Activated naive CD8-positive, alpha-beta T cell treated with anti-CD3 and anti-CD28 coated beads, Interleukin-2, amount 10 ng/mL, durations not matched to agents 7 days and 5 days (primary cell): ENCODE data around the gene SHISA5. TPM values are rescaled to one million over a fixed set of nuclear protein-coding genes. Genes with fewer than 3 reads are reported as not detected.

Experiments used
- ATAC-seq: fragments of 150-1000 bp; cut with Tn5 transposase; one replicate; pipeline ENCODE4 v1.10.0; 2021; ENCODE audit warnings: low read depth, moderate library complexity
- POLR2A ChIA-PET: fragments of 350-600 bp; sonication (Branson Sonifier 250); formaldehyde crosslinking; loops from one replicate; lab custom pipeline; 2021; ENCODE audit warnings: antibody characterized with exemption; lab: Charles Lee
- DNase-seq: peaks from one replicate; pipeline ENCODE4 v3.0.0; 2021
- H3K27ac Mint-ChIP-seq: one replicate; pipeline ENCODE4 v1.8.0; 2022; ENCODE audit warnings: mild to moderate bottlenecking, mixed read lengths
- H3K27me3 Mint-ChIP-seq: one replicate; pipeline ENCODE4 v1.8.0; 2022; ENCODE audit warnings: mild to moderate bottlenecking, moderate library complexity, mixed read lengths
- H3K36me3 Mint-ChIP-seq: one replicate; pipeline ENCODE4 v1.8.0; 2021; ENCODE audit warnings: mild to moderate bottlenecking, mixed read lengths
- H3K4me1 Mint-ChIP-seq: one replicate; pipeline ENCODE4 v1.8.0; 2021; ENCODE audit warnings: mixed read lengths
- H3K4me3 Mint-ChIP-seq: one replicate; pipeline ENCODE4 v1.8.0; 2022; ENCODE audit warnings: mild to moderate bottlenecking, moderate library complexity, mixed read lengths
- H3K9me3 Mint-ChIP-seq: one replicate; pipeline ENCODE4 v1.8.0; 2021; ENCODE audit warnings: mixed read lengths
- total RNA-seq, 2 experiments: library from RNA; stranded (reverse); gene quantifications; one replicate each; pipeline ENCODE4 v1.2.3, GENCODE V29; 2021

SHISA5 gene
- total RNA-seq, 2 experiments from 2014 or later = 215 to 224 TPM

GRCh38 chr3:48428572-48429316 is 75.2 kb downstream of the SHISA5 start:
- H3K27ac Mint-ChIP-seq = no peak overlapping the region

GRCh38 chr3:48428088-48428571 is 75.8 kb downstream of the SHISA5 start:
- peaks cover 3% of the 10 kb centered on the region for H3K36me3 Mint-ChIP-seq
- H3K27ac Mint-ChIP-seq = no peak overlapping the region
- POLR2A ChIA-PET = interaction anchor here (1.0 kb wide), 1 partner anchor 12 kb away, joined by 3 read pairs; the partner anchor contains the start of gene CCDC51
- H3K4me3 Mint-ChIP-seq = peak overlapping the region; percentile 15
- DNase-seq (no peak), ATAC-seq (no peak)
- peaks cover 19% of the 10 kb centered on the region for H3K27me3 Mint-ChIP-seq
- no peaks in the 10 kb centered on the region for H3K9me3 Mint-ChIP-seq
- H3K4me1 Mint-ChIP-seq = peaks cover 5% of the 10 kb centered on the region

More at GRCh38 chr3:48428572-48429316, 75.2 kb downstream of the SHISA5 start:
- Mint-ChIP-seq H3K36me3 (peaks cover 3% of the 10 kb centered on the region), H3K4me3 (no peak overlapping the region), H3K9me3 (no peaks in the 10 kb centered on the region), H3K4me1 (peaks cover 5% of the 10 kb centered on the region), H3K27me3 (peaks cover 19% of the 10 kb centered on the region)
- POLR2A ChIA-PET = interaction anchor here (1.0 kb wide), 1 partner anchor 11 kb away, joined by 3 read pairs; the partner anchor contains the start of gene CCDC51
- ATAC-seq (peak; percentile 66), DNase-seq (no peak)

- peaks cover 19% of the 10 kb centered on the region for H3K27me3 Mint-ChIP-seq
- peaks cover 5% of the 10 kb centered on the region for H3K4me1 Mint-ChIP-seq
- ATAC-seq = no peak
- POLR2A ChIA-PET = no interaction called here
- peaks cover 3% of the 10 kb centered on the region for H3K36me3 Mint-ChIP-seq
- H3K27ac Mint-ChIP-seq = no peak overlapping the region
- no peaks in the 10 kb centered on the region for H3K9me3 Mint-ChIP-seq
- DNase-seq = no peak
- no peak overlapping the region for H3K4me3 Mint-ChIP-seq
Observed at GRCh38 chr3:48427630-48427962, 76.4 kb downstream of the SHISA5 start.

GRCh38 chr3:48426944-48427629 is 76.9 kb downstream of the SHISA5 start:
- H3K4me3 Mint-ChIP-seq = no peak overlapping the region
- H3K4me1 Mint-ChIP-seq = peaks cover 5% of the 10 kb centered on the region
- no peak overlapping the region for H3K27ac Mint-ChIP-seq
- ATAC-seq = no peak
- POLR2A ChIA-PET = no interaction called here
- H3K36me3 Mint-ChIP-seq = peaks cover 3% of the 10 kb centered on the region
- no peaks in the 10 kb centered on the region for H3K9me3 Mint-ChIP-seq
- no peak for DNase-seq
- H3K27me3 Mint-ChIP-seq = peaks cover 19% of the 10 kb centered on the region

GRCh38 chr3:48426401-48426909 is 77.5 kb downstream of the SHISA5 start:
- Mint-ChIP-seq H3K27ac (no peak overlapping the region), H3K4me3 (no peak overlapping the region), H3K27me3 (peaks cover 19% of the 10 kb centered on the region), H3K4me1 (peaks cover 5% of the 10 kb centered on the region), H3K36me3 (no peaks in the 10 kb centered on the region), H3K9me3 (no peaks in the 10 kb centered on the region)
- ATAC-seq (no peak), DNase-seq (no peak)
- POLR2A ChIA-PET = no interaction called here

- Mint-ChIP-seq H3K4me3 (no peak overlapping the region), H3K27ac (no peak overlapping the region), H3K36me3 (no peaks in the 10 kb centered on the region), H3K4me1 (peaks cover 5% of the 10 kb centered on the region), H3K27me3 (peaks cover 19% of the 10 kb centered on the region), H3K9me3 (no peaks in the 10 kb centered on the region)
- DNase-seq (no peak), ATAC-seq (no peak)
- POLR2A ChIA-PET = no interaction called here
Observed at GRCh38 chr3:48425281-48425812, 78.6 kb downstream of the SHISA5 start.

- POLR2A ChIA-PET = interaction anchor here (1.0 kb wide), 2 partner anchors 16 to 44 kb away, joined by 3 read pairs; partner anchors contain the start of genes CCDC51 and TMA7
- peaks cover 3% of the 10 kb centered on the region for H3K4me1 Mint-ChIP-seq
- H3K9me3 Mint-ChIP-seq = no peaks in the 10 kb centered on the region
- ATAC-seq = no peak
- H3K4me3 Mint-ChIP-seq = no peak overlapping the region
- H3K36me3 Mint-ChIP-seq = no peaks in the 10 kb centered on the region
- DNase-seq = no peak
- H3K27me3 Mint-ChIP-seq = peaks cover 17% of the 10 kb centered on the region
- H3K27ac Mint-ChIP-seq = no peak overlapping the region
Observed at GRCh38 chr3:48423883-48424695, 79.9 kb downstream of the SHISA5 start.

- Mint-ChIP-seq H3K36me3 (no peaks in the 10 kb centered on the region), H3K27ac (no peak overlapping the region), H3K4me3 (no peak overlapping the region), H3K27me3 (peaks cover 14% of the 10 kb centered on the region), H3K4me1 (peaks cover 3% of the 10 kb centered on the region), H3K9me3 (no peaks in the 10 kb centered on the region)
- POLR2A ChIA-PET = interaction anchor here (1.0 kb wide), 2 partner anchors 16 to 45 kb away, joined by 3 read pairs; partner anchors contain the start of genes CCDC51 and TMA7
- DNase-seq (no peak), ATAC-seq (no peak)
Observed at GRCh38 chr3:48423241-48423882, 80.6 kb downstream of the SHISA5 start.

- ATAC-seq = no peak
- Mint-ChIP-seq H3K36me3 (no peaks in the 10 kb centered on the region), H3K9me3 (no peaks in the 10 kb centered on the region), H3K4me1 (peaks cover 3% of the 10 kb centered on the region), H3K4me3 (no peak overlapping the region), H3K27me3 (peaks cover 8% of the 10 kb centered on the region), H3K27ac (no peak overlapping the region)
- no peak for DNase-seq
- POLR2A ChIA-PET = interaction anchor here (1.0 kb wide), 1 partner anchor 46 kb away, joined by 3 read pairs; no protein-coding TSS in a partner anchor
Observed at GRCh38 chr3:48422681-48423080, 81.3 kb downstream of the SHISA5 start.

- no peaks in the 10 kb centered on the region for H3K36me3 Mint-ChIP-seq
- peak; percentile 28 for ATAC-seq
- H3K27ac Mint-ChIP-seq = no peak overlapping the region
- peaks cover 3% of the 10 kb centered on the region for H3K4me1 Mint-ChIP-seq
- no peaks in the 10 kb centered on the region for H3K9me3 Mint-ChIP-seq
- H3K4me3 Mint-ChIP-seq = no peak overlapping the region
- no peak for DNase-seq
- POLR2A ChIA-PET = no interaction called here
- peaks cover 5% of the 10 kb centered on the region for H3K27me3 Mint-ChIP-seq
Observed at GRCh38 chr3:48422272-48422671, 81.7 kb downstream of the SHISA5 start.

- POLR2A ChIA-PET = no interaction called here
- H3K4me1 Mint-ChIP-seq = peaks cover 3% of the 10 kb centered on the region
- no peak overlapping the region for H3K27ac Mint-ChIP-seq
- H3K9me3 Mint-ChIP-seq = no peaks in the 10 kb centered on the region
- no peak for DNase-seq
- H3K27me3 Mint-ChIP-seq = no peaks in the 10 kb centered on the region
- no peaks in the 10 kb centered on the region for H3K36me3 Mint-ChIP-seq
- ATAC-seq = no peak
- no peak overlapping the region for H3K4me3 Mint-ChIP-seq
Observed at GRCh38 chr3:48420561-48420960, 83.4 kb downstream of the SHISA5 start.

GRCh38 chr3:48419597-48419996 is 84.4 kb downstream of the SHISA5 start:
- no peaks in the 10 kb centered on the region for H3K36me3 Mint-ChIP-seq
- POLR2A ChIA-PET = no interaction called here
- no peaks in the 10 kb centered on the region for H3K27me3 Mint-ChIP-seq
- no peak overlapping the region for H3K27ac Mint-ChIP-seq
- no peak overlapping the region for H3K4me3 Mint-ChIP-seq
- DNase-seq (no peak), ATAC-seq (no peak)
- H3K9me3 Mint-ChIP-seq = no peaks in the 10 kb centered on the region
- H3K4me1 Mint-ChIP-seq = peaks cover 3% of the 10 kb centered on the region
